H4 (cell line): Measurements from ENCODE around the gene CRTC1. TPM values are rescaled to one million over a fixed set of nuclear protein-coding genes. Genes with fewer than 3 reads are reported as not detected.
"Not testable (repeated sequence)": the region's sequence is repeated elsewhere in the genome, so short reads cannot be mapped to it uniquely, and the experiment has no call there.

Experiments used
- DNase-seq: peaks from one replicate; pipeline ENCODE4 v3.0.0-alpha.2; 2015; ENCODE audit warnings: low spot score
- total RNA-seq: library from RNA; depleted of rRNA; stranded (reverse); fragments of >200 nt; shearing (Covaris generic); gene quantifications from 2 replicates; pipeline ENCODE4 v1.2.3, GENCODE V29; 2014; rRNA removed

CRTC1 gene
- total RNA-seq, 1 experiment from 2014 or later = 2.3 TPM

DNA sequence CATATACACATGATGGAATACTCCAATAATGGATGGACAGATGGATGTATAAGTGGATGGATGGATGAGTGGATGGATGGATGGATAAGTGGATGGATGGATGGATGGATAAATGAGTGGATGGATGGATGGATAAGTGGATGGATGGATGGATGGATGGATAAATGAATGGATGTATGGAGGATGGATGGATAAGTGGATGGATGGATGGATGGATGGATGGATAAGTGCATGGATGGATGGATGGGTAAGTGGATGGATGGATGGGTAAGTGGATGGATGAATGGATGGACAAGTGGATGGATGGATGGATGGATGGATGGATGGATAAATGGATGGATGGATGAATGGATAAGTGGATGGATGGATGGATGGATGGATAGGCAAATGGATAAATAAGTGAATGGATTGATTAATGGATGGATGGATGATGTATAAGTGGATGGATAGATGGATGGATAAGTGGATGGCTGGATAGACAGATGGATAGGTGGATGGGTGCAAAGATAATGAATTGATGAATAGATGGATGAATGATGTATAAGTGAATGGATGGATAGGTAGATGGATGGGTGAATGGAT is 116.0 kb downstream of the CRTC1 start:
- no peak for DNase-seq

DNA sequence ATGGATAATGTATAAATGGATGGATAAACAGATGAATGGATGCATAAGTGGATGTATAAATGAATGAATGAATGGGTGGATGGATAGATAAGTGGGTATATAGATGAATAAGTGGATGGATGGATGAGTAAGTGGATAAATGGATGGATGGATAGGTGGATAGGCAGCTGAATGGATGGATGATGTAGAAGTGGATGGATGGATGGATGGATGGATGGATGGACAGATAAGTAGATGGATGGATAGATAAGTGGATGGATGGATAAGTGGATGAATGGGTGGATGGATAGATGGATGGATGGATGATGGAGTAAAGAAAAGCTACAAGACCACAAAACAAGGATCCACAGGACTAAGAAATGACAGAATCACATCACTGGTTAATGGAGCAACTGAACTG is 116.6 kb downstream of the CRTC1 start:
- DNase-seq = no peak

DNA sequence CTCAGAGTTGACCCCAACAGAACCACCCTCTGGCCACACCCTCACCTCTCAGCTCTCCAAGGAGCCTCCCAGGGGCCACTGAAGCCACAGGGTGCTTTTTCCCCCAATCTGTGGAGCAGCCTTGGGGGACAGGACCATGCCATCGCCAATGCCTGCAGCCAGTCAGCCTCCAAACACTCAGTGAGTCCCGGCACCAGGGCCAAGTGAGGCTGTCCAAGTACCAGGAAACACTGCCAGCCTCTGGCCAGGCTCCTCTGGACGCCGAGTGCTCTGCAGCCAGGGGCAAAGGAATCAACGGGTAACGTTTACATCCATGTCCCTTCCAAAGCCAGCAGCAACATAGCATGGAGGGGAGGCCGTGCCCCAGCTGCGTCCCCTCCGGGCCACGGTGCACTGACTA is 117.2 kb downstream of the CRTC1 start:
- DNase-seq = no peak

DNA sequence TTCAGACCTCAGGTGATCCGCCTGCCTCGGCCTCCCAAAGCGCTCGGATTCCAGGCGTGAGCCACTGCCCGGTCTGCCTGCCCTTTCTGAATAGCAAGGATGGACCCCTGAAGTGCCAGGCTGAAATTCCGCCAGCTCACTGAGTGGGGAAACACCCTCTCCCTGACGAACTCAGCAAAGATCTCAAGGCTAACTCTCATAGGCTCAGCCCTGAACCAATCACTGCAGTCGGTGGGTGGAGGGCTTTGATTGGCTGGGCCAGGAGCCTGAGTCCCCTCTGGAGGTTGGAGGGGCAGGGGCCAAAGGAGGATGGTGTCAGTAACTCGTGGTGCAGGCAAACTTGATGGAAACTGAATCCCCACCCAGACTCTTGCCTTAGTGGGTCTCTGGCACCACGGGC is 118.9 kb downstream of the CRTC1 start:
- no peak for DNase-seq

DNA sequence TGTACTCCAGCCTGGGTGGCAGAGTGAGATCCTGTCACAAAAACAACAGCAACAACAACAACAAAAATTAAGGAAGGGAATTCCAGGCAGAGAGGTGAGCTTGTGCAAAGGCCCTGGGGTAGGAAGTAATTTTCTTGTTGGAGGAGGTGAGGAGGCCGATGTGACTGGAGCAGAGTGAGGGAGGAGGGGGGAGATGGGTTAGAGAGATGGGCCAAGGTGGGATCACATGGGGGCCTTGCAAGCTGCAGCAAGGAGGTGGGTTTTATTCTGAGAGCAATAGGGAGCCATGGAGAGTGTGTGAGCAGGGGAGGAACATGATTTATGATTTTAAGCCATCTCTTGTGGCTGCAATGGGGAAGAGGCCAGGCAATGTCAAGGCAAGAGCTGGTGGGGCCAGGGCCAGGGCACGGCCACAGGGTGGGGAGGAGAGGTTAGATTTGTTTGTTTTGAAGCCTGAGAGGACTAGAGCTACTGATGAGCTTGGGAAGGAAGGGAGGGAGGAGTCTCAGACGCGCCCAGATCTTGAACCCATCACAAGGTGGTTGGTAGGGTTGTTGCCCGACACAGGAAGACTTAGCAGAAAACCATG is 120.2 kb downstream of the CRTC1 start:
- no peak for DNase-seq

DNA sequence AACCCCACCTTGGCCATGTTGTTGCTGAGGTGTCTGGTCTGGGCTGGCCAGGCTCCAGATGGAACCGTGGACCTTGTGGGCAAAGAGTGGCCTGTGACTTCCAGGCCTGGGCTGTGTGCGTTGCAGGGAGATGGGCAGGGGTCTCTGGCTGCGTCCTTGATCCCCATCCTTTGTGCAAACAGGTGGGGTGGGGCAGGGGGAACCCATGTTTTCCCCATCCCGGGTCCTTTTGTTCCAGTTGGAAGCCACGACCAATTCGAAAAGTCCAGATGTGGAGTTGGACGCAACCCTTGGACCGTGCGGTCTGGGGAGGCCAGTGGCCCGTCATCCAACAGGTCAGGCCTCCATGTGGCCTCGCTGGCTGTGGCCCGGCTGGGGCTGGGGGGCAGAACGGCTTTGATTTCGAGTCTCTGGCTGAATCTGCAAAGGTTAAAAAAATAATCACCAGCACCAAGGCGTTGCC is 120.7 kb downstream of the CRTC1 start:
- DNase-seq = no peak

DNA sequence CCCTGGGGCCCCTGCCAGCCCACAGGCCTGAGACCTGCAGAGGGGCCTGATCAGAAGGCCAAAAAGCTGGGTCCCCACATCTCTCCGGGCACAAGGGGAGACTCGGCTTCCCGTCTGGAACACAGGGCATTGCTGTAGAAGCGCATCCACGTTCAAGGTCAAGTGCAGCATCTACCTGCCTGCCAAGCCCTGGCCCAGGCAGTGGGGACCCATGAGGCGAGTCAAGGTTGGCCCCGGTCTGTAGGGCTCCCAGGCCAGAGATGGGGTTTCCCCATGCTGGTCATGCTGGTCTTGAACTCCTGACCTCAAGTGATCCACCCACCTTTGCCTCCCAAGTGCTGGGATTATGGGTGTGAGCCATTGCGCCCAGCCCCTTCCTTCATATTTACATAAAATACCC is 121.2 kb downstream of the CRTC1 start:
- no peak for DNase-seq

DNA sequence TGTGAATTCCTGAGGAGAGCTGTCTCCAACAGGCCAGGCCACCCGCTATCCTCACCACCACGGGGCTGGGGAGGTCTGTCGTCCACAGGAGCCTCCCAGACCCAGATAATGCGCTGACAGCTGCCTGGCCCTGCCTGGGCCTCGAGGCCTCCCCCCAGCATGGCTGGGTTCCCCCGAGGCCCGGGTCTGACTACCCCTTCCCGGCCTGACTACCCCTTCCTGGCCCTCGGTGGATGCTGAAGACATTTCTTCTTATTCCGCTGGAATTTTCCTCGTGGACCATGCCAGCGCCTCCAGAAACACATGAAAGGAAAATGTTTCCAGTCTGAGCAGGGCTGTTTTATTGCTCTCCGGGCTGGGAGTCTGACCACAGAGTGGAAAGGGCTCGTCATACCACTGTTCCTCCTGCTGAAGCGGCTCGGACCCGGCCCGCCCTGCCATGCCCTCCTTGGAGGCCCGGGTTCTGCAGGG is 124.4 kb downstream of the CRTC1 start:
- DNase-seq = no peak

DNA sequence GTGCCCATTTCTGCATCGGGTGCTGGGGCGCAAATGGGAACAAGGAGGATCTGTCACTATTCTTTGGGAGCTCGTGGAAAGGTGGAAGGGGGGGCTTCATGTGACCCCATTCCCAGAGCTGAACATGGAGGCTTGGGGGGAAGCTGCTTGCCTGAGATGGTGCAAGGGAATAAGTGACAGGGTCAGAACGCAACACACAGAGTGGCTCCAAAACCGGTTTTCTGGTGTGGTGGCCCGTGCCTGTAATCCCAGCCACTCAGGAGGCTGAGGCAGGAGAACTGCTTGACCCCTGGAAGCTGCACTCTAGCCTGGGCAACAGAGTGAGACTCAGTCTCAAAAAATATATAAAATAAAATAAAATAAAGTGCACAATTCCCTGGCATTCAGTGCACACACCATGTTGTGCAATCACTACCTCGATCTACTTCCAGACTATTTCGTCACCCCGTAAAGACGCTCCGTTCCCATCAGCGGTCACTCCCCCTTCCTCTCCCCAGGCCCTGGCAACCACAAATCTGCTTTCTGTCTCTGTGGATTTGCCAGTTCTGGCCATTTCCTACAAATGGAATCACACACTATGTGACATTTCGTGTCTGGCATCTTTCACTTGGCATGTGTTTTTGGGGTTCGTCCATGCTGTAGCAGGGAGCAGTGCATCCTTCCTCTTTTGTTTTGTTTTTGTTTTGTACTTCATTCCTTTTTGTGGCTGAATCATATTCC is 125.8 kb downstream of the CRTC1 start:
- DNase-seq = peak; percentile 82

DNA sequence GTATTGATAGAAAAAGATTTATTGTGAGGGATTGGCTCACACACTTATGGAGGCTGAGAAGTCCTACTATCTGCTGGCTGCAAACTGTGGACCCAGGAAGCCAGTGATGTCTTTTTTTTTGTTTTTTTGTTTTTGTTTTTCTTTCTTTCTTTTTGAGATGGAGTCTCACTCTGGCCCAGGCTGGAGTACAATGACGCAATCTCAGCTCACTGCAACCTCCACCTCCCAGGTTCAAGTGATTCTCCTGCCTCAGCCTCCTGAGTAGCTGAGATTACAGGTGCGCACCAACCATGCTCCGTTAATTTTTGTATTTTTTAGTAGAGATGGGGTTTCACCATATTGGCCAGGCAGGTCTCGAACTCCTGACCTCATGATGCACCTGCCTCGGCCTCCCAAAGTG is 128.2 kb downstream of the CRTC1 start:
- DNase-seq = not testable (repeated sequence)

DNA sequence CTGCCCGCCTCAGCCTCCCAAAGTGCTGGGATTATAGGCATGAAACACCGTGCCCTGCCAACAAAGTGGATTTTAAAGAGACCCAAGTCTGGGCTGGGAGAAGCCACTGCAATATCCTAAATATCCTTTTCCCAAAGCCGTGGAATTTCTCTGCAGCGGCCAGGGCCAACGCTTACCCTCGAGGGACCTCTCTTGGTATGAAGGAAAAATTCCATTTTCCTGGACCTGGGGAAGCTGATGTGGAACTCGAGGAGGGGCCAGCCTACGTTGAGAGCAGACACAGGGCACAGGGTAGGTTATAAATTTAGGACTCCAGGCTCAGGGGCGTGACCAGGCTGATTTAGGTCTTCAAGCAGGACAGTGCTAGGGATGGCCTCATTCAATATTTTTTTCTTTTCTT is 130.6 kb downstream of the CRTC1 start:
- no peak for DNase-seq

DNA sequence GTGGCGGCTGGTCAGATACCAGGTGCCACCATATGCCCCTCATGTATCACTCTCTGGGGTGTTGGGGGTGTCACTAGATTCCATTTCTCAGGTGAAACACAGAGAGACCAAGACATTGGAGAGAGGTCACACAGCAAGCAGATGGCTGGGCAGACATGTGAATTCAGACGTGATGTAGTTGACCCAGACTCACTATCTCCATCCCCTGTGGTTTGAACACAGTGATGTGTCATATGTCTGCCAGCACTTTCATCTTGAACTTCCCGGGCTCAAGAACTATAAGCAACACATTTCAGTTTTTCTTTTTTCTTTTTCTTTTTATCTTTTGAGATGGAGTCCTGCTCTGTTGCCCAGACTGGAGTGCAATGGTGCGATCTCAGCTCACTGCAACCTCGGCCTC is 132.2 kb downstream of the CRTC1 start:
- no peak for DNase-seq

DNA sequence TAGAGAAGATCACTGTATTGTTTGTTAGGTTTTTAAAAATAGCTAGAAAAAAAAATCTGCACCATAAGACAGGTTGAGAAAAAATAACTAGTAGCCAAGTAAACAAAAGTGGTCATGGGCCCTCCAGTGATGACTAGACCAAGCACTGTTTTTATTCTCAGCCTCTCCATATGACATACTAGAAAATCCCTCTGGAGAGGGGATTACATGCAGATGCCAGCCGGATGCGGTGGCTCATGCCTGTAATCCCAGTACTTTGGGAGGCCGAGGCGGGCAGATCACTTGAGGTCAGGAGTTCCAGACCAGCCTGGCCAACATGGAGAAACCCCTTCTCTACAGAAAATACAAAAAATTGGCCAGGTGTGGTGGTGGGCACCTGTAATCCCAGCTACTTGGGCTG is 133.2 kb downstream of the CRTC1 start:
- DNase-seq = not testable (repeated sequence)

DNA sequence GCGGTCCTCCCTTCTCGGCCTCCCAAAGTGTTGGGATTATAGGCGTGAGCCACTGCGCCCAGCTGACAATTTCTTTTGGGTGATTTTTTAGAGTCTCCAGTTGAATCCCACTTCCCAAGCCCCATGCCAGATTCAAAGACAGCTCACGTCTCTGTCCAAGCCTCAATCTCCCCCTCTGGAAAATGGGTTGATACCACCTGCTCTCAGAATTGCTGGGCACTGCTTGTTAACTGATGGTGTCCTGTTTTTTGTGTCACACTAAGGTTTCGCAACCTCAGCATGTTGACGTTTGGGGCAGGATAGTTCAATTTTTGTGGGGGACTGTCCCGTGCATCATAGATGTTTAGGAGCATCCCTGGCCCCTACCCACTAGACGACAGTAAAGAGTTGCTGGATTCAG is 134.1 kb downstream of the CRTC1 start:
- no peak for DNase-seq

DNA sequence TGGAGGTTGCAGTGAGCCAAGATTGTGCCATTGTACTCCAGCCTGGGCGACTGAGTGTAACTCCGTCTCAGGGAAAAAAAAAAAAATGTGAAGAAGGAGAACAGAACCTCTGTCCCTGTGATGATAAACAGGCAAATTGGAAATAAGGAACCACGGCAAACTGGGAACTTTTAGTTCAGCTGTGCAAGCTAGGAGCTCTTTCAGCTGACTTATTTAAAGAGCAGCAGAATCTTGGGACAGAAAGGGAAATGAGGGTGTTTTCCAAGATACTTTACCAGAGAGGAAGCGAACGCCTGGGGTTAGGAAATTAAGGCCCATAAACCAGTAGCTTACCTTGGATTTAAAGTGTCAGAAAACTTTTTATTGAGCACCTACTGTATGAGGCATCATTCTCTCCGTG is 145.3 kb downstream of the CRTC1 start:
- DNase-seq = no peak

DNA sequence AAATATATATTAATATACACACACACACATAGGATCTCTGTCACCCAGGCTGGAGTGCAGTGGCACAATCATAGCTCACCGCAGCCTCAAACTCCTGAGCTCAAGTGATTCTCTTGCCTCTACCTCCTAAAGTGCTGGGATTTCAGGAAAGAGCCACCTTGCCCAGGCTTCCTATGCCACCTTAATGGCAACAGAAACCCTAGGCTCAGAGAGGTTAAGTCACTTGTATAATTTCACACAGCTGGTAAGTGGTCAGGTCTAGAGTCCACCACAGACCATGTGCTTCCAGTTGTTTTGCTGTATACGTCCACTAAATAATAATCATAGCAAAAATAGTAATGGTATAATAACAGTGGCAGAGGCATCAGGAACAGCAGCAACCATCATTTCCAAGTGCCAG is 147.0 kb downstream of the CRTC1 start:
- DNase-seq = no peak

DNA sequence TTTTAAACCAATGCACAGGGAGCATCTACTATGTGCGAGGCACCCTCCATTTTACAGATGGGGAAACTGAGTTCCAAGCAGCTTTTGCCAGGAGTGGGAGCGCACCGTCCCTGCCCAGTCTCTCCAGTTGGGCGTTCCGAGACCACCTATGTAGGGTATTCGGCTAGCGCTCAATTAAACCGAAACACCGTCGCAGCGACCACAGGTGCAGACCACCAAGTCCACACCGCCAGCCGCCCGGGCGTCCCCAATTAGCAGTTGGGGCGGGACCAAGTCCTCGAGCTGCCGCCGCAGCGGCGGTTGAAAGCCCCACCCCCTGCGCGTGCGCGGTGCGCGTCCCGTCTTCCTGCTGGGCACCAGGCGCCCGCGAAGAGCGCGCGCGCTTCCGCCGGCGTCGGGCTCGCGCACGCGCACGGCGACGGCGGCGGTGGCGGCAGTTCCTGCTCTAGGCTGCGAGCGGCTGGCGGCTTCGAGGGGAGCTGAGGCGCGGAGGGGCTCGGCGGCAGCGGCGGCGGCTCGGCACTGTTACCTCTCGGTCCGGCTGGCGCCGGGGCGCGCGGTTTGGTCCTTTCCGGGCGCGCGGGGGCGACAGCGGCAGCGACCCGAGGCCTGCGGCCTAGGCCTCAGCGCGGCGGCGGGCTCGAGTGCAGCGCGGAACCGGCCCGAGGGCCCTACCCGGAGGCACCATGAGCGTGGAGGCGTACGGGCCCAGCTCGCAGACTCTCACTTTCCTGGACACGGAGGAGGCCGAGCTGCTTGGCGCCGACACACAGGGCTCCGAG is 148.2 kb downstream of the CRTC1 start, which contains the start of gene UPF1:
Gene UPF1, plus strand, starts transcription at position 436 of the 782 bp plus-strand sequence. Its CDS starts 251 bp downstream, at position 687.
- DNase-seq = peak; percentile 88

Other genes with a start within 250 kb of the CRTC1 start
- 0.33 and 0.45 TPM in 2 replicates for gene ISYNA1, start 245.5 kb upstream of the CRTC1 start, total RNA-seq
- 4.9 and 5.8 TPM in 2 replicates for gene ELL, start 161.6 kb upstream of the CRTC1 start, total RNA-seq
- gene FKBP8, start 140.1 kb upstream of the CRTC1 start, total RNA-seq = 145 and 185 TPM in 2 replicates
- 139 and 150 TPM in 2 replicates for gene KXD1, start 125.8 kb upstream of the CRTC1 start, total RNA-seq
- gene UBA52, start 111.8 kb upstream of the CRTC1 start, total RNA-seq = 2,104 and 2,108 TPM in 2 replicates
- gene REX1BD, start 94.9 kb upstream of the CRTC1 start, total RNA-seq = 107 and 159 TPM in 2 replicates
- 19.4 and 35.4 TPM in 2 replicates for gene CRLF1, start 76.9 kb upstream of the CRTC1 start, total RNA-seq
- gene TMEM59L, start 70.8 kb upstream of the CRTC1 start, total RNA-seq = 1.2 and 3.2 TPM in 2 replicates
- gene KLHL26, start 46.7 kb upstream of the CRTC1 start, total RNA-seq = 2.3 and 5.7 TPM in 2 replicates
- gene COMP, start 107.6 kb downstream of the CRTC1 start, total RNA-seq = 0.08 TPM in 1 of 2 replicates, not detected in the other
- gene UPF1, start 148.3 kb downstream of the CRTC1 start, total RNA-seq = 33.8 and 46.2 TPM in 2 replicates
- 1.0 TPM in 1 of 2 replicates, not detected in the other for gene CERS1, start 212.5 kb downstream of the CRTC1 start, total RNA-seq
- gene COPE, start 235.7 kb downstream of the CRTC1 start, total RNA-seq = 386 and 421 TPM in 2 replicates
- 68.6 and 70.9 TPM in 2 replicates for gene DDX49, start 236.0 kb downstream of the CRTC1 start, total RNA-seq